GM12874 (cell line): ENCODE data around the gene SCPEP1.

ENCODE experiments used
- CTCF ChIP-seq: IDR thresholded peaks from 2 replicates; pipeline ENCODE4 v1.5.1; 2011; ENCODE audit warnings: low read depth, mild to moderate bottlenecking, control low read depth, low read length, moderate library complexity; ENCODE audit not compliant: insufficient read depth

Gene SCPEP1

GRCh38 chr17:56997313-56997712 is 19.4 kb downstream of the SCPEP1 start:
- no peak for TF ChIP-seq CTCF

DNA sequence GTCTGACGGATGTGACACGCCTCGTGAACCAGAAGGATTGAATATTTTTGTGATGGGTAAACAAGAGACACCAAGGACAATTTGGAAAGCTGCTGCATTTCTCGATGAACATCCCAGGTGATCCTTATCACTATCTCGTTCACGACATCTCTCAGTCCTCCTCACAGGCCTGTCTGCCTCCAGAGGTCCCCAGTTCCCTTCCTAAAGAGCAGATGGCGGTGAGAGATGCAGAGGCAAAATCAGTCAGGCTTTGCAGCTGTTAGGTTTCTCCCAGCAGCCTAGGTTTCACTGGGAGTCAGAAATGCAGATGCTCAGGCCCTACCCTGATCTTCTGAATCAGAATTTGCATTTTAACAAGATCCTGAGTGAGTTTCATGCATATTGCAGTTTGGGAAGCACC is 23.6 kb downstream of the SCPEP1 start:
- TF ChIP-seq CTCF = no peak

DNA sequence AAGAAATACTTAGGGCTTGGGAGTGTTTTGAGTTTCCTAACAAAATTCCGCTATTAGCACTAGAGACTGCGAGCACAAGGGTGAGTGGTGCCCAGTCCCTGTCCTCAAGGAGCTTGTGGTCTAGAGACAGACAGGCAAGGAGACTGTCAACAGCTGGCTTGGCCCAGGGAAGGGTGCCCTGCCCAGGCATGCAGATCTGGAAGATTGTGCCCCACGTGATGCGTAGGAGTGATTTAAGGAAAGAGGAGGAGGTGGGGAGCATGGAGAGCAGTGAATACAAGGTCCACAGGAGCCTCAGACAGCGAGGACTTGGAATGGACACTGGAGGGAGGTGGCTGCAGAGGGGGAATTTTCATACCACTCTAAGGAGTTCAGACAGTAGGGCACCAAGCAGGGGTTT is 25.0 kb downstream of the SCPEP1 start:
- TF ChIP-seq CTCF = no peak

DNA sequence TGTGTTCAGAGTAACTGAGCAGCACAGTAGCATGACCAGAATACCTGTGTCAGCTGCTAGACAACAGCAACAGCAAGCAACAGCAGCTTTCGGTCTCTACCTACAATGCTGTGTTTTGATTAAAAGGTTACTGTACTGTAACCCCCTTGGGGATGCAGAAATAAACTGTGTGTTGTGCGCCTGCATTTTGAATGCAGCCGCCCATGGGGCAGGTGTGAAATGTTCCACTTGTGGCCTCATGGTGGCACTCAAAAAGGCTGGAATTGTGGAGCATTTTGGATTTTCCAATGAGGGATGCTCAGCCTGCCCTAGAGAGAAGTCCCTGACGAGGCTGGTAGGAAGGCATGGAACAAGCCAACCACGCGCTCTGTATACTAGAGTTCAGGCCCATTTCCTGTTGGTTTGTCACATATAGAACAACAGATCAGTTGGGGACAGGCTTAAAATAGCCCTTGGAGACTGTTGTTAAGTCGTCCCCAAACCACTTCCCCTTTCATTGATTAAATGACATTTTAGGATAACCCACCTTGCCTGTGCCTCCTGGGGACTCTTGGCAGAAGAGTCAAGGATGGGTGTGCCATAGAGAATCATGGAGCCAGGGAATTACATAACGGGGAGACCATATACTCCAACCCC is 27.1 kb downstream of the SCPEP1 start:
- no peak for TF ChIP-seq CTCF

GRCh38 chr17:57006040-57006439 is 28.1 kb downstream of the SCPEP1 start:
- no peak for TF ChIP-seq CTCF

- TF ChIP-seq CTCF = no peak
Observed at GRCh38 chr17:57008958-57009357, 31.0 kb downstream of the SCPEP1 start.

GRCh38 chr17:57009737-57010445 is 32.0 kb downstream of the SCPEP1 start:
- peak; percentile 85 for TF ChIP-seq CTCF
